GM12864 (cell line): ENCODE measurements around the gene YPEL4.
"Not testable (repeated sequence)": the region's sequence is repeated elsewhere in the genome, so short reads cannot be mapped to it uniquely, and the experiment has no call there.

Experiments
- DNase-seq: peaks from one replicate; pipeline ENCODE4 v3.0.0-alpha.2; 2011; ENCODE audit warnings: low read depth
- H3K4me3 ChIP-seq: 2 replicates; pipeline ENCODE4 v1.5.1; 2011; ENCODE audit warnings: mild to moderate bottlenecking, low read depth, low read length, control low read depth
- CTCF ChIP-seq: IDR thresholded peaks from 2 replicates; pipeline ENCODE4 v1.5.1; 2011; ENCODE audit warnings: low read depth, mild to moderate bottlenecking, moderate library complexity, low read length, control low read depth, inconsistent platforms; ENCODE audit errors: missing control alignments

Gene YPEL4

GRCh38 chr11:57659669-57660068, 10.0 kb upstream of the YPEL4 start:
- no peak for TF ChIP-seq CTCF

GRCh38 chr11:57658023-57658361, 8.3 kb upstream of the YPEL4 start:
- no peak for DNase-seq
- no peak for TF ChIP-seq CTCF
- peak overlapping the region; percentile 88 for H3K4me3 ChIP-seq

More at GRCh38 chr11:57659669-57660068, 10.0 kb upstream of the YPEL4 start:
- no peak overlapping the region for H3K4me3 ChIP-seq
- DNase-seq: no peak

GRCh38 chr11:57657194-57658022, 7.7 kb upstream of the YPEL4 start, which contains the start of gene CLP1:
TSS of gene CLP1 (plus strand) at chr11:57657762. CDS start at chr11:57659477, 1,715 bp downstream.
- peak within 1 kb of the TSS; percentile 88 for H3K4me3 ChIP-seq
- no peak for TF ChIP-seq CTCF
- DNase-seq: peak; percentile 97

- no peak for DNase-seq
- H3K4me3 ChIP-seq: peak overlapping the region; percentile 88; the same call in 1 of the 2 replicates
- no peak for TF ChIP-seq CTCF
Observed at GRCh38 chr11:57656885-57657193, 7.1 kb upstream of the YPEL4 start.

GRCh38 chr11:57653163-57653562, 3.5 kb upstream of the YPEL4 start:
- no peak overlapping the region for H3K4me3 ChIP-seq
- DNase-seq: no peak
- TF ChIP-seq CTCF: no peak

GRCh38 chr11:57652662-57653061, 3.0 kb upstream of the YPEL4 start:
- no peak for DNase-seq
- TF ChIP-seq CTCF: no peak

GRCh38 chr11:57652230-57652629, 2.5 kb upstream of the YPEL4 start:
- not testable (repeated sequence) for H3K4me3 ChIP-seq, DNase-seq

More at GRCh38 chr11:57652662-57653061, 3.0 kb upstream of the YPEL4 start:
- no peak overlapping the region; the same call in 1 of the 2 replicates for H3K4me3 ChIP-seq
